A549 treated with Hydrocortisone at 1 μM for 4 hours (cell line): Measurements from ENCODE around the gene ZNF544. TPM values are rescaled to one million over a fixed set of nuclear protein-coding genes. Genes with fewer than 3 reads are reported as not detected.

Experiments used
- total RNA-seq: library from RNA; stranded (reverse); fragments of 200-300 nt; extraction: Qiagen RNA extraction; gene quantifications from 5 replicates; pipeline ENCODE4 v1.2.3, GENCODE V29; 2022

ZNF544 gene
- total RNA-seq = 17.7 to 20.7 TPM (median 18.4 TPM) in 5 replicates

GRCh38 chr19:58228585-58229254 lies at the start of gene ZNF544:
ZNF544 (plus strand) TSS chr19:58228914; CDS start chr19:58244024, 15,110 bp downstream.

GRCh38 chr19:58182989-58183816 lies 45.5 kb upstream of the ZNF544 start, which contains the start of gene ZNF274:
ZNF274 (plus strand) TSS chr19:58183061; CDS start chr19:58183966, 905 bp downstream.

GRCh38 chr19:58278541-58279041 lies 49.9 kb downstream of the ZNF544 start, which contains the start of gene ZNF8:
ZNF8 (plus strand) TSS chr19:58278955; CDS start chr19:58279082, 127 bp downstream.

GRCh38 chr19:58305065-58305931 lies 76.6 kb downstream of the ZNF544 start, which contains the start of gene ERVK3-1:
ERVK3-1 (plus strand) TSS chr19:58305377; CDS start chr19:58312169, 6,792 bp downstream.

Other genes with a start within 250 kb of the ZNF544 start
- gene ZNF606, start 226.1 kb upstream of the ZNF544 start, total RNA-seq = 1.9 to 3.0 TPM (median 2.4 TPM) in 5 replicates
- gene ZSCAN1, start 194.9 kb upstream of the ZNF544 start, total RNA-seq = not detected in 5 replicates
- not detected in 5 replicates for gene ZNF135, start 169.6 kb upstream of the ZNF544 start, total RNA-seq
- 1.9 to 3.0 TPM (median 2.7 TPM) in 5 replicates for gene ZSCAN18, start 130.7 kb upstream of the ZNF544 start, total RNA-seq
- gene ZNF329, start 78.1 kb upstream of the ZNF544 start, total RNA-seq = 2.6 to 3.3 TPM (median 3.1 TPM) in 5 replicates
- 14.3 to 16.5 TPM (median 14.7 TPM) in 5 replicates for gene ZNF274, start 45.9 kb upstream of the ZNF544 start, total RNA-seq
- gene ZNF8, start 50.0 kb downstream of the ZNF544 start, total RNA-seq = 0.89 to 1.8 TPM (median 0.97 TPM) in 5 replicates
- 88.3 to 104 TPM (median 94.1 TPM) in 5 replicates for gene ERVK3-1, start 76.5 kb downstream of the ZNF544 start, total RNA-seq
- 2.2 to 3.0 TPM (median 2.5 TPM) in 5 replicates for gene ZSCAN22, start 98.1 kb downstream of the ZNF544 start, total RNA-seq
- 5.8 to 14.5 TPM (median 12.7 TPM) in 5 replicates for gene A1BG, start 124.6 kb downstream of the ZNF544 start, total RNA-seq
- 0.92 to 1.5 TPM (median 1.1 TPM) in 5 replicates for gene ZNF497, start 133.8 kb downstream of the ZNF544 start, total RNA-seq
- gene ZNF837, start 152.1 kb downstream of the ZNF544 start, total RNA-seq = 0.89 to 1.7 TPM (median 1.4 TPM) in 5 replicates
- 2,190 to 2,596 TPM (median 2,481 TPM) in 5 replicates for gene RPS5, start 158.4 kb downstream of the ZNF544 start, total RNA-seq
- gene RNF225, start 166.7 kb downstream of the ZNF544 start, total RNA-seq = 0.08 to 0.17 TPM in 2 of 5 replicates, not detected in the others
- 16.9 to 20.4 TPM (median 17.9 TPM) in 5 replicates for gene ZNF584, start 179.7 kb downstream of the ZNF544 start, total RNA-seq
- 0.08 to 0.17 TPM (median 0.13 TPM) in 5 replicates for gene ZNF132, start 211.2 kb downstream of the ZNF544 start, total RNA-seq
- gene ZNF324B, start 222.7 kb downstream of the ZNF544 start, total RNA-seq = 5.9 to 7.6 TPM (median 6.6 TPM) in 5 replicates
- gene ZNF324, start 238.2 kb downstream of the ZNF544 start, total RNA-seq = 9.1 to 11.7 TPM (median 9.8 TPM) in 5 replicates
- gene ZNF446, start 247.4 kb downstream of the ZNF544 start, total RNA-seq = 11.4 to 13.4 TPM (median 13.0 TPM) in 5 replicates